AG04450 (cell line): ENCODE results near the gene IREB2. TPM values are rescaled to one million over a fixed set of nuclear protein-coding genes. Genes with fewer than 3 reads are reported as not detected.

ENCODE experiments used
- CTCF ChIA-PET: fragments of 300-600, 350-600 bp; formaldehyde crosslinking; extraction: SDS; loops from one replicate; lab custom pipeline; 2022; ENCODE audit warnings: antibody characterized with exemption, inconsistent platforms; lab: Charles Lee
- POLR2A ChIA-PET: fragments of 350-600 bp; formaldehyde crosslinking; extraction: SDS; loops from one replicate; lab custom pipeline; 2021; ENCODE audit warnings: antibody characterized with exemption, inconsistent platforms; lab: Yijun Ruan, JAX
- DNase-seq: peaks from one replicate; pipeline ENCODE4 v3.0.0-alpha.2; 2011; ENCODE audit warnings: low read depth, low spot score
- H3K27ac ChIP-seq: one replicate; pipeline ENCODE4 v1.5.1; 2012; ENCODE audit warnings: low read depth, low read length, control low read depth
- H3K27me3 ChIP-seq: one replicate; pipeline ENCODE4 v1.6.0; 2012; ENCODE audit warnings: low read length; ENCODE audit not compliant: control insufficient read depth, insufficient read depth
- H3K4me3 ChIP-seq: 2 replicates; pipeline ENCODE4 v1.5.1; 2011; ENCODE audit warnings: mild to moderate bottlenecking, low read depth, low read length, control low read depth
- H3K9me3 ChIP-seq: 2 replicates; pipeline ENCODE4 v1.5.1; 2012; ENCODE audit warnings: low read length; ENCODE audit not compliant: control insufficient read depth, insufficient read depth
- polyA plus RNA-seq: library from polyadenylated mRNA; depleted of rRNA; stranded (reverse); fragments of >200 nt; gene quantifications from 2 replicates; pipeline ENCODE4 v1.2.3, GENCODE V29; 2011
- TF ChIP-seq, protein P1 (sequence below): IDR thresholded peaks from 2 replicates; pipeline ENCODE4 v1.5.1; 2011; ENCODE audit warnings: low read depth, low read length, control low read depth, inconsistent platforms

IREB2 gene
- polyA plus RNA-seq, 1 experiment, result 30.4 TPM

DNA sequence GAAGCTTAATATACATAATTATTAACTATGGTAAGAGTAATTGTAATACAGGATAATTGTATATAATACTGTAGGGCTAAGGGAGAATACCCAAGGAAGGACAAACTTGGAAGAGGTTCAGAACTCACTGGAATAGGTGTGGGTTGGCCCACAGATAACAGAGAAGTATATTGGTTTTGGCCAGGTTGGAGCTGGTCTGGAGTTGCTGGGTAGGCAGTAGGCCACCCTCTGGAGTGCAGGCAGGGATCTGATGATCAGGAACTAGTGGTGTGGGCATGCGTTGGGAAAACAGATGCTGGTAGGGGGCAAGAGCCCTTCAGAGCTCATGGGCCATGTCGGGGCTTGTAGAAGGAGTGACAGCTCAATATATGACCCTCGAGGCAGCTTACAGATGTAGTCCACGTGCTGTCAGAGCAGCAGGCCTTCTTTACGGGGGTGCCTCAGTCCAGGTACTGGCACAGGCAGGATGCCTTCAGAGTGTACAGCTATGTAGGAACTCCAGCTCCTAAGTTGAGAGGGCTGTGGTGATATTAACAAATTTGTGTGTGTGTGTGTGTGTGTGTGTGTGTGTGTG lies 12.4 kb downstream of the IREB2 start:
- POLR2A ChIA-PET, result interaction anchor here (1.2 kb wide), 1 partner anchor 13 kb away, joined by 6 read pairs; the partner anchor contains the start of gene IREB2
- CTCF ChIA-PET, result interaction anchor here (1.1 to 2.6 kb wide), 3 partner anchors 11 to 32 kb away, joined by 3 to 10 read pairs (median 5); partner anchors contain the start of gene IREB2
- Histone ChIP-seq H3K27me3 (no peaks in the 10 kb centered on the region), H3K4me3 (no peak overlapping the region), H3K9me3 (no peaks in the 10 kb centered on the region), H3K27ac (no peak overlapping the region)
- DNase-seq, result no peak
- TF ChIP-seq, protein P1, sequence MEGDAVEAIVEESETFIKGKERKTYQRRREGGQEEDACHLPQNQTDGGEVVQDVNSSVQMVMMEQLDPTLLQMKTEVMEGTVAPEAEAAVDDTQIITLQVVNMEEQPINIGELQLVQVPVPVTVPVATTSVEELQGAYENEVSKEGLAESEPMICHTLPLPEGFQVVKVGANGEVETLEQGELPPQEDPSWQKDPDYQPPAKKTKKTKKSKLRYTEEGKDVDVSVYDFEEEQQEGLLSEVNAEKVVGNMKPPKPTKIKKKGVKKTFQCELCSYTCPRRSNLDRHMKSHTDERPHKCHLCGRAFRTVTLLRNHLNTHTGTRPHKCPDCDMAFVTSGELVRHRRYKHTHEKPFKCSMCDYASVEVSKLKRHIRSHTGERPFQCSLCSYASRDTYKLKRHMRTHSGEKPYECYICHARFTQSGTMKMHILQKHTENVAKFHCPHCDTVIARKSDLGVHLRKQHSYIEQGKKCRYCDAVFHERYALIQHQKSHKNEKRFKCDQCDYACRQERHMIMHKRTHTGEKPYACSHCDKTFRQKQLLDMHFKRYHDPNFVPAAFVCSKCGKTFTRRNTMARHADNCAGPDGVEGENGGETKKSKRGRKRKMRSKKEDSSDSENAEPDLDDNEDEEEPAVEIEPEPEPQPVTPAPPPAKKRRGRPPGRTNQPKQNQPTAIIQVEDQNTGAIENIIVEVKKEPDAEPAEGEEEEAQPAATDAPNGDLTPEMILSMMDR, result no peak

DNA sequence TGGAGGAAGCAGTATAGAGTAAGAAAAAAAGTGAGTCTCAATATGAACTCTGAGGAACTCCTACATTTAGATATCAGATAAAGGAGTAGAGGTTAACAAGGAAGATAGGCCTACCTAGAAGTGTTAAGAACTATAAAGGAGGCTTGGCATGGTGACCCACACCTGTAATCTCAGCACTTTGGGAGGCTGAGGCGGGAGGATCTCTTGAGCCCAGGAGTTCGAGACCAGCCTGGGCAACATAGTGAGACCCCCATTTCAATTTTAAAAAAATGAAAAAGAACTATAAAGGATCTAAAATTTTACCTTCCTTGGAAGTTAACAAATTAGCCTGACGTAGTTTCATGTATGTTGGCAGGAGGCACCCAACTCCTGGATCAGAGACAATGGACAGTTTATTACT lies 14.5 kb downstream of the IREB2 start:
- ChIA-PET CTCF (no interaction called here), POLR2A (no interaction called here)
- TF ChIP-seq, protein P1, result no peak
- H3K27me3 ChIP-seq, result no peaks in the 10 kb centered on the region
- H3K9me3 ChIP-seq, result no peaks in the 10 kb centered on the region
- no peak overlapping the region for H3K4me3 ChIP-seq
- H3K27ac ChIP-seq, result no peak overlapping the region
- DNase-seq, result no peak

DNA sequence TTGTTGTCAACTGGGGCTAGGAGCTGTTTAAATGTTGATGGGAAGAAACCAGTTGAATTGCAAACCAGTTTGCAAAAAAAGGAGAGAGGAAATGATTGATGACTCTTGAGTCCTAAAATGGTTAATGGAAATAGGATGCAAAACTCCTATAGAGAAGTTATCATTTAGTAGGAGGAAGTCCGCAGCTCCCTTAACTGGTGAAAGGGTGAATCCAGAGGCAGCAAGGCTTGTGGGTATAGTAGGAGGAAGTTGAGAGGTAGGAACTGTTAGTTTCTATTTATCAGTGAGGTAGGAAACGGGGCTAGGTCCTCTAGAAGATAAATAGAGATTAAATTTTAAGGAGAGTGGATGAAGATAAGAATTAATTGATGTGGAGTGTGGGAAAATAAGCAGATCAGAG lies 15.4 kb downstream of the IREB2 start:
- POLR2A ChIA-PET, result no interaction called here
- Histone ChIP-seq H3K9me3 (no peaks in the 10 kb centered on the region), H3K27ac (no peak overlapping the region), H3K4me3 (no peak overlapping the region), H3K27me3 (no peaks in the 10 kb centered on the region)
- CTCF ChIA-PET, result interaction anchor here (0.7 kb wide), 1 partner anchor 145 kb away, joined by 3 read pairs; no protein-coding TSS in a partner anchor
- TF ChIP-seq, protein P1, result no peak
- no peak for DNase-seq

DNA sequence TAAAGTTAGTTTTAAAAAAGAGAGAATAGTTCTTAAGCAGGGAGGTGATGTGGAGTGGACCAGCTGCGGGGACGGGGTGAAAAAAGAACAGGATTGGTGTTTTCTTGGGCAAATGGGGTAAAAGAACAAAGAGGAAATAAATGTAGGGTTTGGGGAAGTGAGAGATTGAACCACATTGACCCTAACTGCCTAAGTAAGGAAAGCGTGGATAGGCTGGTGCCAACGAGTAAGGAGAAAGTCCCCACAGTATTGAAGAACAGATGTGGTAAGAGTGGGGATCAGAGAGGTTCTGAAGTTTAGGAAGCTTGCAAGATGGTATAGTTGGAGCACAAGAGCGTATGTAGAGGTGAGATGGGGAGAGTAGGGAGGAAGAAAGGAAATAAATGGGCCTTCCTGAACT lies 17.0 kb downstream of the IREB2 start:
- H3K27ac ChIP-seq, result no peak overlapping the region
- H3K9me3 ChIP-seq, result no peaks in the 10 kb centered on the region
- CTCF ChIA-PET, result no interaction called here
- POLR2A ChIA-PET, result no interaction called here
- no peaks in the 10 kb centered on the region for H3K27me3 ChIP-seq
- DNase-seq, result no peak
- no peak overlapping the region for H3K4me3 ChIP-seq
- TF ChIP-seq, protein P1, result no peak

DNA sequence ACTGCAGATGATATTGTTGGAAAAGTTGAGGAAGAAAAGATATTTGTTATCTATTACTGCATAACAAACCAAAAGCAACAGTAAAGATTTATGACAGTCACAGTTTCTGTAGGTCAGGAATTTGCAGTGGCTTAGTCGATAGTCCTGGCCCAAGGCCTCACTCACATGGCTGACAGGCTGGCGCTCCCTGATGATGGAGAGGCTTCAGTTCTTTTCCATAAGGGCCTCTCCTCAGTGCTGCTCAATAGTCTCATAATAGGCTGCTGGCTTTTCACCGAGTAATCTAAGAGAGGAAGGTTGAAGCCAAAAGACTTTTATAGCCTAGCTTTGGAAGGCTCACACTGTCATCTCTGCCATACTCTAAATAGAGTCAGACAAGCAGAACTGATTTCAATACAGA lies 17.7 kb downstream of the IREB2 start:
- no peak for DNase-seq
- no peaks in the 10 kb centered on the region for H3K27me3 ChIP-seq
- no peaks in the 10 kb centered on the region for H3K9me3 ChIP-seq
- H3K27ac ChIP-seq, result no peak overlapping the region
- TF ChIP-seq, protein P1, result no peak
- POLR2A ChIA-PET, result interaction anchor here (0.7 kb wide), 1 partner anchor 12 kb away, joined by 4 read pairs; no protein-coding TSS in a partner anchor
- CTCF ChIA-PET, result interaction anchor here (0.5 kb wide), 1 partner anchor 754 kb away, joined by 4 read pairs; no protein-coding TSS in a partner anchor
- no peak overlapping the region for H3K4me3 ChIP-seq
